IMR-90 (cell line): Measurements from ENCODE around the gene GNAS-AS1. TPM values are rescaled to one million over a fixed set of nuclear protein-coding genes. Genes with fewer than 3 reads are reported as not detected.

Experiments used
- ATAC-seq: fragments of 200-7000 bp; cut with Tn5 transposase; 2 replicates; pipeline ENCODE4 v1.9.1; 2020; ENCODE audit warnings: low read depth, mild to moderate bottlenecking, moderate library complexity
- BruUV-seq: library from RNA; stranded (reverse); fragments of 400-500 nt; replicated peaks from 2 replicates; lab custom pipeline; 2021; lab: Mats Ljungman, UMichigan
- CTCF ChIA-PET: fragments of 300-600 bp; formaldehyde crosslinking; extraction: SDS; loops from one replicate; lab custom pipeline; 2021; ENCODE audit warnings: antibody characterized with exemption; lab: Yijun Ruan, JAX
- POLR2A ChIA-PET: fragments of 300-600 bp; sonication (Branson Sonifier 250); formaldehyde crosslinking; loops from one replicate; lab custom pipeline; 2022; ENCODE audit warnings: antibody characterized with exemption; ENCODE audit not compliant: unreplicated experiment; lab: Charles Lee
- DNase-seq: peaks from one replicate; pipeline ENCODE4 v3.0.0; 2013
- H2AFZ ChIP-seq: replicated peaks from 2 replicates; pipeline ENCODE3; 2013; ENCODE audit warnings: low read length, mild to moderate bottlenecking; ENCODE audit not compliant: poor library complexity
- H2AK5ac ChIP-seq: 2 replicates; pipeline ENCODE4 v1.6.1; 2013; ENCODE audit warnings: low read depth, low read length, inconsistent platforms
- H2AK9ac ChIP-seq: replicated peaks from 2 replicates; pipeline ENCODE3; 2013; ENCODE audit warnings: mild to moderate bottlenecking, low read depth, low read length, moderate library complexity; ENCODE audit not compliant: poor library complexity
- H2BK120ac ChIP-seq: 2 replicates; pipeline ENCODE4 v1.6.1; 2013; ENCODE audit warnings: low read depth, low read length, inconsistent platforms
- H2BK15ac ChIP-seq: 3 replicates; pipeline ENCODE4 v1.6.1; 2013; ENCODE audit warnings: low read depth, low read length, inconsistent platforms
- H2BK20ac ChIP-seq: 2 replicates; pipeline ENCODE4 v1.6.1; 2013; ENCODE audit warnings: low read depth, mild to moderate bottlenecking, inconsistent platforms, low read length, moderate library complexity
- H2BK5ac ChIP-seq: 2 replicates; pipeline ENCODE4 v1.6.1; 2013; ENCODE audit warnings: mild to moderate bottlenecking, low read depth, low read length, inconsistent platforms; ENCODE audit not compliant: poor library complexity, severe bottlenecking
- H3K14ac ChIP-seq: replicated peaks from 2 replicates; pipeline ENCODE4 v1.6.1; 2013; ENCODE audit warnings: low read depth, low read length, inconsistent platforms
- H3K18ac ChIP-seq: 2 replicates; pipeline ENCODE4 v1.6.1; 2013; ENCODE audit warnings: low read depth, low read length, control low read depth
- H3K23ac ChIP-seq: 2 replicates; pipeline ENCODE4 v1.6.1; 2013; ENCODE audit warnings: low read depth, low read length, inconsistent platforms
- H3K27ac ChIP-seq: 2 replicates; pipeline ENCODE4 v1.5.1; 2013; ENCODE audit warnings: mild to moderate bottlenecking, control low read depth, low read length; ENCODE audit not compliant: insufficient read depth
- H3K27me3 ChIP-seq: 2 replicates; pipeline ENCODE4 v1.6.1; 2013; ENCODE audit warnings: low read length; ENCODE audit not compliant: control insufficient read depth, insufficient read depth
- H3K36me3 ChIP-seq: 2 replicates; pipeline ENCODE4 v1.6.1; 2013; ENCODE audit warnings: low read length, mixed read lengths; ENCODE audit not compliant: control insufficient read depth, insufficient read depth
- H3K4ac ChIP-seq: 2 replicates; pipeline ENCODE4 v1.6.1; 2013; ENCODE audit warnings: low read depth, low read length, inconsistent platforms
- H3K4me1 ChIP-seq: 2 replicates; pipeline ENCODE4 v1.6.1; 2013; ENCODE audit warnings: low read length, mixed read lengths; ENCODE audit not compliant: control insufficient read depth, insufficient read depth
- H3K4me2 ChIP-seq: 2 replicates; pipeline ENCODE4 v1.6.1; 2013; ENCODE audit warnings: low read depth, mild to moderate bottlenecking, control low read depth, low read length, moderate library complexity
- H3K4me3 ChIP-seq: 2 replicates; pipeline ENCODE4 v1.5.1; 2013; ENCODE audit warnings: low read depth, mild to moderate bottlenecking, control low read depth, low read length, moderate library complexity; ENCODE audit not compliant: insufficient read depth
- H3K56ac ChIP-seq: 2 replicates; pipeline ENCODE4 v1.6.1; 2013; ENCODE audit warnings: low read length, inconsistent platforms; ENCODE audit not compliant: insufficient read depth; ENCODE audit errors: extremely low read depth
- H3K79me1 ChIP-seq, 2 experiments: 2 replicates each; pipeline ENCODE4 v1.6.1; 2013; ENCODE audit warnings: low read length in 2 of 2, inconsistent platforms in 1 of 2, low read depth in 1 of 2
- H3K9ac ChIP-seq: 2 replicates; pipeline ENCODE4 v1.6.1; 2013; ENCODE audit warnings: low read depth, low read length, control low read depth
- H3K9me1 ChIP-seq: 2 replicates; pipeline ENCODE4 v1.6.1; 2013; ENCODE audit warnings: low read length, inconsistent platforms; ENCODE audit not compliant: insufficient read depth
- H3K9me3 ChIP-seq: 2 replicates; pipeline ENCODE4 v1.6.1; 2013; ENCODE audit warnings: low read length; ENCODE audit not compliant: control insufficient read depth, insufficient read depth
- H4K20me1 ChIP-seq: 2 replicates; pipeline ENCODE4 v1.6.1; 2013; ENCODE audit warnings: low read length, inconsistent platforms; ENCODE audit not compliant: insufficient read depth
- H4K5ac ChIP-seq: 2 replicates; pipeline ENCODE4 v1.6.1; 2013; ENCODE audit warnings: mild to moderate bottlenecking, low read depth, low read length, control low read depth
- H4K8ac ChIP-seq, 2 experiments: 2 replicates each; pipeline ENCODE4 v1.6.1; 2013; ENCODE audit warnings: low read depth in 2 of 2, low read length in 2 of 2, control low read depth in 1 of 2, inconsistent platforms in 1 of 2
- H4K91ac ChIP-seq: 2 replicates; pipeline ENCODE4 v1.6.1; 2013; ENCODE audit warnings: low read depth, low read length, inconsistent platforms; ENCODE audit not compliant: insufficient read depth
- BHLHE40 ChIP-seq: fragments of 150-350 bp; IDR thresholded peaks from 2 replicates; pipeline ENCODE4 v1.6.1; 2016; ENCODE audit warnings: mild to moderate bottlenecking, low read depth, low read length
- CEBPB ChIP-seq: IDR thresholded peaks from 2 replicates; pipeline ENCODE4 v1.6.1; 2012; ENCODE audit warnings: low read depth, low read length, improper control_type of control experiment
- CHD1 ChIP-seq: IDR thresholded peaks from 2 replicates; pipeline ENCODE4 v1.6.1; 2012; ENCODE audit warnings: low read depth, low read length, improper control_type of control experiment
- FOS ChIP-seq: fragments of 150-350 bp; IDR thresholded peaks from 2 replicates; pipeline ENCODE4 v1.6.1; 2016; ENCODE audit warnings: low read depth, low read length
- MAFK ChIP-seq: IDR thresholded peaks from 2 replicates; pipeline ENCODE4 v1.6.1; 2012; ENCODE audit warnings: low read depth, low read length, improper control_type of control experiment
- MAZ ChIP-seq: IDR thresholded peaks from 2 replicates; pipeline ENCODE4 v1.6.1; 2012; ENCODE audit warnings: low read depth, mild to moderate bottlenecking, low read length, improper control_type of control experiment, moderate library complexity, borderline replicate concordance
- MXI1 ChIP-seq: IDR thresholded peaks from 2 replicates; pipeline ENCODE4 v1.6.1; 2012; ENCODE audit warnings: low read depth, mild to moderate bottlenecking, low read length, moderate library complexity, borderline replicate concordance
- NFE2L2 ChIP-seq: fragments of 150-350 bp; IDR thresholded peaks from 2 replicates; pipeline ENCODE4 v1.6.1; 2016; ENCODE audit warnings: low read depth, mild to moderate bottlenecking, low read length
- POLR2A ChIP-seq: IDR thresholded peaks from 2 replicates; pipeline ENCODE4 v1.6.1; 2012; ENCODE audit warnings: mild to moderate bottlenecking, low read depth, low read length
- RAD21 ChIP-seq: IDR thresholded peaks from 2 replicates; pipeline ENCODE4 v1.6.1; 2012; ENCODE audit warnings: low read length, improper control_type of control experiment
- RCOR1 ChIP-seq: IDR thresholded peaks from 2 replicates; pipeline ENCODE4 v1.6.1; 2012; ENCODE audit warnings: mild to moderate bottlenecking, low read length, improper control_type of control experiment; ENCODE audit not compliant: insufficient replicate concordance
- RFX5 ChIP-seq: IDR thresholded peaks from 2 replicates; pipeline ENCODE4 v1.8.0; 2012; ENCODE audit warnings: low read depth, mild to moderate bottlenecking, low read length, moderate library complexity
- SMC3 ChIP-seq: fragments of 150-350 bp; IDR thresholded peaks from 2 replicates; pipeline ENCODE4 v1.6.1; 2016; ENCODE audit warnings: low read depth, mild to moderate bottlenecking, antibody characterized with exemption, low read length, moderate library complexity
- WGBS, 2 experiments: methylation state at CpG; one replicate each; pipeline versions ENCODE4 v1.1.5 to v1.1.7; 2013; ENCODE audit warnings: missing lambda C conversion rate in 2 of 2; ENCODE audit not compliant: insufficient read length in 1 of 2; ENCODE audit errors: extremely low coverage in 2 of 2; 5-methylcytosine and 5-hydroxymethylcytosine counted together
- dilution Hi-C: fragments of 300-500 bp; cut with HindIII; formaldehyde crosslinking; loops from one replicate; pipeline ENCODE4 v1.14.3; 2018; ENCODE audit warnings: low sequenced_read_pairs; ENCODE audit not compliant: unreplicated experiment
- in situ Hi-C: fragments of 300-500 bp; cut with MboI; formaldehyde crosslinking; loops from 3 replicates; pipeline ENCODE4 v1.14.3; 2019; ENCODE audit warnings: low sequenced_read_pairs, inconsistent platforms, mixed read lengths
- intact Hi-C: fragments of 100-400 bp; cut with micrococcal nuclease; formaldehyde crosslinking; loops from 2 replicates; pipeline ENCODE4 v1.10.0; 2022
- polyA plus RNA-seq, 3 experiments: library from polyadenylated mRNA; depleted of rRNA; stranded (reverse); fragments of >200 nt; gene quantifications; 2 replicates each; pipeline ENCODE4 v1.2.3, GENCODE V29; 2012; ENCODE audit warnings: low replicate concordance in 1 of 3
- total RNA-seq: library from RNA; depleted of rRNA; stranded (reverse); fragments of >200 nt; gene quantifications from 2 replicates; pipeline ENCODE4 v1.2.3, GENCODE V29; 2012
- TF ChIP-seq, protein P1 (sequence below): fragments of 150-350 bp; IDR thresholded peaks from 2 replicates; pipeline ENCODE4 v1.6.1; 2017; ENCODE audit warnings: mild to moderate bottlenecking, antibody characterized with exemption, low read length, low read depth
- TF ChIP-seq, protein P2 (sequence below): fragments of 150-350 bp; IDR thresholded peaks from 2 replicates; pipeline ENCODE4 v1.6.1; 2016; ENCODE audit warnings: low read depth, mild to moderate bottlenecking, low read length, moderate library complexity, borderline replicate concordance
- TF ChIP-seq, protein P3 (sequence below): conservative IDR thresholded peaks from 2 replicates; pipeline ENCODE4 v1.5.1; 2012; ENCODE audit warnings: mild to moderate bottlenecking, low read depth, low read length, improper control_type of control experiment

GNAS-AS1 gene
- total and polyA plus RNA-seq, 2 of the 4 experiments (the other 2 are of a cell fraction), result 0.54 to 0.60 TPM

DNA sequence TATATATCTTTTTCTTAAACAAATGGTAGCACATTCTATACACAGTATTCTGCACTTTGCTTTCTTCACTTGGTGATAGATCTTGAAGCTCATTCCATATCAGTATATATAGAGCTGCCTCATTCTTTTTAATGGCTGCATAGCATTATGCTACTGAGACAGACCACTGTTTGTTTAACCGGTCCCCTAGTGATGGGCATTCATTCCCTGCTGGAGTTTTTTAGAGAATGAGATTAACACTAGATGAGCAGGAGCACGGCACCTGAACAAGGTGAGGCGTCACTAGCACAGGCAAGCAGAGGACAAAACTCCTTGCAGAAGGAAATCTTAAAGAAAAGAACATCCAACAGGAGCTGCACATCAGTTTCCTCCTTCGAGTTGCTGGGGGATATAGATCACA lies 69.6 kb downstream of the GNAS-AS1 start:
- BruUV-seq, result no TSS peak
- Histone ChIP-seq H4K5ac (no peak overlapping the region), H3K23ac (no peak overlapping the region), H2AFZ (no peak overlapping the region), H2BK120ac (no peak overlapping the region), H2BK20ac (no peak overlapping the region), H3K4ac (no peak overlapping the region), H4K8ac (no peak overlapping the region), H3K56ac (no peak overlapping the region), H3K27ac (no peak overlapping the region), H3K27me3 (peaks cover 70% of the 10 kb centered on the region), H2AK5ac (no peak overlapping the region), H3K36me3 (no peaks in the 10 kb centered on the region), H4K91ac (no peak overlapping the region), H3K9me1 (no peaks in the 10 kb centered on the region; the same call in 1 of the 2 replicates), H3K9ac (no peak overlapping the region), H3K14ac (no peak overlapping the region), H3K9me3 (no peaks in the 10 kb centered on the region; the same call in 1 of the 2 replicates), H2BK5ac (no peak overlapping the region), H3K4me2 (no peak overlapping the region), H2AK9ac (no peak overlapping the region), H3K18ac (no peak overlapping the region), H3K4me1 (no peaks in the 10 kb centered on the region), H3K79me1 (no peaks in the 10 kb centered on the region), H3K4me3 (no peak overlapping the region), H4K20me1 (no peaks in the 10 kb centered on the region), H2BK15ac (no peak overlapping the region)
- no peak for ATAC-seq
- dilution Hi-C loops, result no loop called here
- DNase-seq, result no peak
- intact Hi-C loops, result no loop called here
- no CpG with 5 or more reads among the region's 4 CpGs for WGBS, 2 experiments
- POLR2A ChIA-PET, result no interaction called here
- in situ Hi-C loops, result no loop called here
- CTCF ChIA-PET, result no interaction called here
- TF ChIP-seq MAZ, result no peak
- TF ChIP-seq NFE2L2, result no peak
- TF ChIP-seq RFX5, result no peak
- TF ChIP-seq BHLHE40, result no peak
- TF ChIP-seq MAFK, result no peak
- no peak for TF ChIP-seq FOS
- no peak for TF ChIP-seq POLR2A
- TF ChIP-seq, protein P1, sequence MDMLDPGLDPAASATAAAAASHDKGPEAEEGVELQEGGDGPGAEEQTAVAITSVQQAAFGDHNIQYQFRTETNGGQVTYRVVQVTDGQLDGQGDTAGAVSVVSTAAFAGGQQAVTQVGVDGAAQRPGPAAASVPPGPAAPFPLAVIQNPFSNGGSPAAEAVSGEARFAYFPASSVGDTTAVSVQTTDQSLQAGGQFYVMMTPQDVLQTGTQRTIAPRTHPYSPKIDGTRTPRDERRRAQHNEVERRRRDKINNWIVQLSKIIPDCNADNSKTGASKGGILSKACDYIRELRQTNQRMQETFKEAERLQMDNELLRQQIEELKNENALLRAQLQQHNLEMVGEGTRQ, result no peak
- no peak for TF ChIP-seq RCOR1
- TF ChIP-seq, protein P2, sequence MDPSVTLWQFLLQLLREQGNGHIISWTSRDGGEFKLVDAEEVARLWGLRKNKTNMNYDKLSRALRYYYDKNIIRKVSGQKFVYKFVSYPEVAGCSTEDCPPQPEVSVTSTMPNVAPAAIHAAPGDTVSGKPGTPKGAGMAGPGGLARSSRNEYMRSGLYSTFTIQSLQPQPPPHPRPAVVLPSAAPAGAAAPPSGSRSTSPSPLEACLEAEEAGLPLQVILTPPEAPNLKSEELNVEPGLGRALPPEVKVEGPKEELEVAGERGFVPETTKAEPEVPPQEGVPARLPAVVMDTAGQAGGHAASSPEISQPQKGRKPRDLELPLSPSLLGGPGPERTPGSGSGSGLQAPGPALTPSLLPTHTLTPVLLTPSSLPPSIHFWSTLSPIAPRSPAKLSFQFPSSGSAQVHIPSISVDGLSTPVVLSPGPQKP, result no peak
- TF ChIP-seq MXI1, result no peak
- TF ChIP-seq RAD21, result no peak
- TF ChIP-seq, protein P3, sequence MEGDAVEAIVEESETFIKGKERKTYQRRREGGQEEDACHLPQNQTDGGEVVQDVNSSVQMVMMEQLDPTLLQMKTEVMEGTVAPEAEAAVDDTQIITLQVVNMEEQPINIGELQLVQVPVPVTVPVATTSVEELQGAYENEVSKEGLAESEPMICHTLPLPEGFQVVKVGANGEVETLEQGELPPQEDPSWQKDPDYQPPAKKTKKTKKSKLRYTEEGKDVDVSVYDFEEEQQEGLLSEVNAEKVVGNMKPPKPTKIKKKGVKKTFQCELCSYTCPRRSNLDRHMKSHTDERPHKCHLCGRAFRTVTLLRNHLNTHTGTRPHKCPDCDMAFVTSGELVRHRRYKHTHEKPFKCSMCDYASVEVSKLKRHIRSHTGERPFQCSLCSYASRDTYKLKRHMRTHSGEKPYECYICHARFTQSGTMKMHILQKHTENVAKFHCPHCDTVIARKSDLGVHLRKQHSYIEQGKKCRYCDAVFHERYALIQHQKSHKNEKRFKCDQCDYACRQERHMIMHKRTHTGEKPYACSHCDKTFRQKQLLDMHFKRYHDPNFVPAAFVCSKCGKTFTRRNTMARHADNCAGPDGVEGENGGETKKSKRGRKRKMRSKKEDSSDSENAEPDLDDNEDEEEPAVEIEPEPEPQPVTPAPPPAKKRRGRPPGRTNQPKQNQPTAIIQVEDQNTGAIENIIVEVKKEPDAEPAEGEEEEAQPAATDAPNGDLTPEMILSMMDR, result no peak
- no peak for TF ChIP-seq SMC3
- TF ChIP-seq CHD1, result no peak
- no peak for TF ChIP-seq CEBPB
